SK-N-MC (cell line): ENCODE results near the gene NHP2.

ENCODE experiments used
- EZH2 ChIP-seq: fragments of 200-600 bp; sonication (generic); IDR thresholded peaks from one replicate; pipeline ENCODE4 v1.6.1; 2017; ENCODE audit warnings: antibody characterized with exemption
- POLR2AphosphoS5 ChIP-seq: IDR thresholded peaks from 2 replicates; pipeline ENCODE4 v1.6.1; 2012; ENCODE audit warnings: mild to moderate bottlenecking, low read depth, low read length, borderline replicate concordance

DNA sequence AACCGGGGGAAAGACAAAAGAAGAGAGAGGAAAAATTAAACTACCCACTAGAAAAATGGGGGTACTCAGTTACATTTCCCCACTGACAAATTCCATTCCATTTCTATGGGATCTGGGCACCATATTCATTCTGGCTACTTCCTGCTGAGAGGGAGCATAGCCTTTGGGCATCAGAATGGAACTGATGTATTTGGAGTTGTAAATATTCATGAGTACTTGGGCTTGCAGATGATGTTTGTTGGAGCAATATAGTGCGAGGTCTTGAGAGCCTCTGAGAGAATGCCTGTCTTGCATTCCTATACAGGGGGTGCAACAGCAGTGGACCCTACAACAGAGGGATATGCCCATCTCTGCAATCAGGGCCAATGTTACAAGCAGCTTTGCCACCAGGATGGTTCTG, 16.8 kb upstream of the NHP2 start:
- TF ChIP-seq EZH2 (no peak), POLR2AphosphoS5 (no peak)
